Urothelium cell line (cell line): ENCODE measurements around the gene LRRC4C.

ENCODE experiments used
- DNase-seq: peaks from one replicate; pipeline ENCODE4 v3.0.0; 2011; ENCODE audit warnings: low spot score, mixed read lengths
- FAIRE-seq: peaks from 2 replicates; lab custom pipeline; 2011; peaks lifted over from hg19 to GRCh38; lab: Jason Lieb, UNC

The LRRC4C gene

GRCh38 chr11:41459465-41460401, at the start of gene LRRC4C:
Gene LRRC4C (minus strand): TSS chr11:41459652.
- no peak for DNase-seq

GRCh38 chr11:41508121-41508520, 48.7 kb upstream of the LRRC4C start:
- no peak for DNase-seq
- FAIRE-seq, result no peak

More at GRCh38 chr11:41459465-41460401, at the start of gene LRRC4C:
- no peak for FAIRE-seq

DNA sequence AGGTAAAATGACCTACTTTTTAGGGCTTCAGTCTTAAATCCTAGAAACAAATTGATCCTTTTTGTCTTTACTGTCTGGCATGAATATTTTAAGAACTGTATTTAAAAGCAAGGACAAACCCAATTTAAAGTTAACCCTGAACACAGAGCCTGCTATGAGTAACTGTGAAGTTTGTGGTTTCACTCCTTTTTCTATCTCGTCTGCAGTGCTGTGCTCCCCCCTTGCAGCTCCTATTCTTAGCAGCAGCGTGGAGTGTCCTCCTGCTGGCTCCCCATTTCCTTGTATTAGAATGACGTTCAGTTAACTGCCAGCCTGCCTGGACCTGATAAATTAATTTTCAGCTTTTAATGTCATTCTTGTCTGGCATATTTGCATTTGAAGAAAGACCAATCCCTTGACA, 40.0 kb upstream of the LRRC4C start:
- no peak for FAIRE-seq
- DNase-seq, result no peak

GRCh38 chr11:41498726-41499125, 39.3 kb upstream of the LRRC4C start:
- no peak for FAIRE-seq
- no peak for DNase-seq

DNA sequence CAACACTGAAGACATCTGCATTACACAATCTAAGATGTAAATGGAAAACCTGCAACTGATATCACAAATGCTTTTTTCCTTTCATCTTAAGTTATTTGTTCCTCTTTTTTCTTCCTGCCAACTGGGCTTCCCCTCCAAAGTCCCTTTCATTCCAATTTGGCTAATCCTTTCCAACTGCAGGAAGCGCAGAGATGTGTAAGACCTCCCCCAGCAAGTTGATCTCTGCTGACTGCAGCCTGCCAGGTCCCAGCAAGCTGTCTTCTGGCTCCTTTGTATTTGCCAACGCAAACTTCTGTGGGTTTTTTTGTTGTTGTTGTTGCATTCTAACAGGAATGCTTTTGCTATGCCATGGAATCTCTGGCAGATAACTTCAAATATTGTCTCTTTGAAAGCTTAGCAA, 38.5 kb upstream of the LRRC4C start:
- FAIRE-seq, result no peak

DNA sequence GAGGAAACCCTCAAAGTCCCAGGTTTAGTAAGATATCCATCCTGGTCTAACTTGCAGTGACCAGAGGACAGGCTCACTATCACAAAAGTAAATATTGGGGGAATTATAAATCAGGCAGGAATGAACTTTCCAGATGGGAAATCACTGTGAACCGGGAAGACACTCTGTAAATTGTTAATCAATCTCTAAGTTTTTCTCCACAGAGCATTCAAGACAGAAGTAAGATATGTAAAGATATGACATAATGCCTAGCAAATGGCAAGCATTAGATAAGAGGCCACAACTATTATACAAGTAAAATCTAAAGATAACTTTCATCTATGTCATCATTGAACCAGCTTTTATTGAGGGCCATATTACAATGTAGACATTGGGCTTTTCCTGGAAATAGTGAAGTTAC, 35.3 kb upstream of the LRRC4C start:
- no peak for DNase-seq
- no peak for FAIRE-seq

More for the DNA sequence above, 38.5 kb upstream of the LRRC4C start:
- DNase-seq, result no peak

GRCh38 chr11:41486424-41486823, 27.0 kb upstream of the LRRC4C start:
- DNase-seq (no peak), FAIRE-seq (no peak)

DNA sequence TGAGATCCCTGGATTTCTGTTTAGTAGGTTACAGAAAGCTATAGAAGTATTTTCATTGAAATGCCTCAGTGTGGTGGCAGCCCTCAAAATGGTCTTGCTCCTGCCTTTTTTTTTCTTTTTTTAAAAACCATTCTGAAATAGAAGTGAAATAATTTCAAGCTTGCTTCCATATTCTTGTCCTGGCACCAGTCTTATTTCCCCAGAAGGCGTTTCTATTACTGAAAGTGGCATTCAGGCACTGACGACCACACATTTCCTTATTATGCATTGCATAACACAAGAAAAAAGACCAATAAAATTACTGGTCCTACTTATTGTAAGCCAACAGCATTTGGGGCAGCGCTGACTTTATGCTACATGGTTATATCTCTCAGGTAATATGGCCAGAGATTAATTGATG, 24.5 kb upstream of the LRRC4C start:
- DNase-seq (no peak), FAIRE-seq (no peak)

- FAIRE-seq, result no peak
- no peak for DNase-seq
Measured at GRCh38 chr11:41479179-41479578, 19.7 kb upstream of the LRRC4C start.

DNA sequence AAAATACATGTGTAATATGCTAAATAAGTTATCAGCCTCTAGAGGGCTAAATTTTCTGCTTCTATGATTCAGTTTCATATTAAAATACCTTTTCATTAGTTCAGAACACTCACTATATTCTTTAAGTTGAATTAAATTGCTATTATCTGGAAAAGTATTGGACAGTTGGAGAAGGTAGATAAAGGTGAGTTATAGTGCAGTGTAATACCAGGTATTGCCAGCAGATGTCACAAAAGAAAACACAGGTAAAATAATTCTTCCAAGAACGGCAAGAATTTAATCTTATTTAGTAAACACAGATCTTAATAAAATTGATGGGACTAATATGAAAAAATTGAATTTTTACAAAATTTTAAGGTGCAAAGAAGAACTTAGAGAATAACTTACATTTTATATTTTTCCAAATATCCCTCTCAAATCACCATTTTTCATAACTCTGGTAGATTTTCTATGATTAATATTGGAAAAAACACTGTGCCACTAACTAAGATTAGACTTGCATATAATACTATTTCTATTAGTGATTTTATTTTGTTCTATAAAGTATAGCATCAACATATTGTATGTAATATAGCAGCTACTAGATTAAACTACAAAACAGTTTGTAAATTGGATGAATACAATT, 1.7 kb upstream of the LRRC4C start:
- peak; percentile 11 for DNase-seq
- no peak for FAIRE-seq

DNA sequence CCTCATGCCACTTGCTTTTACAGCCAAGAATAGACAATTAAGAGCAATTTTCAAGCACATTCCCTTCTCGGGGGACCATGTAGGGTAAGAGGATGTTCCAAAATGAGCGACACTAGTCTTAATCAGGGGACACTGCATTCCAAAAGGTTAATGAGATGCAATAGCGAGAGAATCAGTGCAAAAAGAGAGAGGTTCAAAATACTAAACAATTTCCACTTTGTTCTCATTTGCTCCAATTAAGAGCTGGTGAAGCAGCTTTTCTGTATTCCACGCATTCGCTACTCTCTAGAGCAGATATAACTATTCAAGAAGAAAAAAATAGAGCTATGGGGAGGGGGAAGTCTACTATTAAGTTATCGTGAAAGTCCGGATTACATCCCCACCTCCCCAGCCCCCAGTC, 811 bp downstream of the LRRC4C start:
- DNase-seq (no peak), FAIRE-seq (no peak)

- no peak for DNase-seq
- peak; percentile 9 for FAIRE-seq
Measured at GRCh38 chr11:41458154-41458553, 1.3 kb downstream of the LRRC4C start.

- no peak for FAIRE-seq
Measured at GRCh38 chr11:41457216-41458014, 2.0 kb downstream of the LRRC4C start.

GRCh38 chr11:41456269-41456668, 3.2 kb downstream of the LRRC4C start:
- no peak for FAIRE-seq

More at GRCh38 chr11:41457216-41458014, 2.0 kb downstream of the LRRC4C start:
- DNase-seq, result no peak

DNA sequence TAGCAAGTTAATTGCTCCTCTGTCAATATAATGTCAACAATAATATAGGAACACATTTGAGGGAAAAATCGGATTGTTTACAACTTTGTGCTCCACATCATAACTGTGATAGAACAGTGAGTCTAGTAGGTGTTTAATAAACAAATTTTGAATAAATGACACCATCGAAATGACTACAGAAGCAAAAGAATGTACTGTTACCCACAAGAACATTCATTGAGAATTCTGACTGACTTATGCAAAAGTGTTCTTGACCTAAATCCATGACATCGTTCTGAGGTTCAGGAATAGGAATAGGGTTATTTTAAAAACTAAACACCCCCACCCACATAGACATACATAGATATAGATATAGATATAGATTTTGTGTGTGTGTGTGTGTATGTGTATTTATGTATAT, 8.4 kb downstream of the LRRC4C start:
- no peak for FAIRE-seq

More at GRCh38 chr11:41456269-41456668, 3.2 kb downstream of the LRRC4C start:
- no peak for DNase-seq

GRCh38 chr11:41449483-41450050, 9.9 kb downstream of the LRRC4C start:
- FAIRE-seq (no peak), DNase-seq (no peak)

More for the DNA sequence above, 8.4 kb downstream of the LRRC4C start:
- no peak for DNase-seq

- no peak for FAIRE-seq
- no peak for DNase-seq
Measured at GRCh38 chr11:41446566-41446965, 12.9 kb downstream of the LRRC4C start.

- FAIRE-seq (no peak), DNase-seq (no peak)
Measured at GRCh38 chr11:41446107-41446506, 13.3 kb downstream of the LRRC4C start.

- DNase-seq (no peak), FAIRE-seq (no peak)
Measured at GRCh38 chr11:41437006-41437490, 22.4 kb downstream of the LRRC4C start.

DNA sequence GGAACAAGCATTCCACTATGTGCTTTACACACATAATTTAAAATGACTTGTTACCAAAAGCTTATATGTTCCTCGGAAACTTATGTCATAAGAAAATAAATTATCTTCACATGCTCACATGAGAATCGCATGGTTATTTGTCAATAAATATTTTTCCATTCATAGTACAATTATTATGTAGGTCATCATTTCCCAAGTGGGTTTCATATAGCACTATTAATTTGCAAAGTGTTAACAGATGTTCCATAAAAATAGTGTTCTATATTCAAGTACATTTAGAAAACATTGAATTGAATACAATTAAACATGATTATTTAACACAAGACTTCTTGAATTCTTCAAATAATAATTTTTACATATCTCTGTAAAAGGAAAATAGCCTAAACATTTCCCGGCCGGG, 23.9 kb downstream of the LRRC4C start:
- FAIRE-seq, result no peak

DNA sequence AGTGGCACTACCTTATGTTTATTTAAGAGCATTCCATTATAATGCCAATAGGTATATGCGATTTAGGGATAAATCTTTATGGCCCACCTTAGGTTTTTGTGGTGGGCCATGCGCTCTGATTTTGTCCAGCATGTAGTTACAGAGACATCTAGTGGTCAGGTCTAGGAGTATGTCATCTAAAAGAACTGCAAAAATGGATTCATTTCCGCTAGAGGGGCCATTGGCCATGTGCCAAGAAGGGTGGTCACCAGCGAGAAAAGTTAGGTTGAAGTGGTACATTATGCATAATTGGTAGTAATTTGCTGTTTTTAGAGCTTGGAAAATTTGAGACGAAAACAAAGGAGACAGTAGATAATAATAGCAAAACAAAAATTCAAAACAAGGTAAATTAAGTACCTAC, 27.7 kb downstream of the LRRC4C start:
- peak; percentile 34 for DNase-seq
- peak; percentile 27 for FAIRE-seq

More for the DNA sequence above, 23.9 kb downstream of the LRRC4C start:
- DNase-seq, result no peak
